ENCODE measurements around the gene SLC44A5. TPM values are rescaled to one million over a fixed set of nuclear protein-coding genes. Genes with fewer than 3 reads are reported as not detected.

SLC44A5 gene
- total and polyA plus RNA-seq, 10 of the 15 experiments (the other 5 are each of a cell fraction or from before 2014, with no cell fraction given) = 0.04 to 1.3 TPM; not detected in 8

DNA sequence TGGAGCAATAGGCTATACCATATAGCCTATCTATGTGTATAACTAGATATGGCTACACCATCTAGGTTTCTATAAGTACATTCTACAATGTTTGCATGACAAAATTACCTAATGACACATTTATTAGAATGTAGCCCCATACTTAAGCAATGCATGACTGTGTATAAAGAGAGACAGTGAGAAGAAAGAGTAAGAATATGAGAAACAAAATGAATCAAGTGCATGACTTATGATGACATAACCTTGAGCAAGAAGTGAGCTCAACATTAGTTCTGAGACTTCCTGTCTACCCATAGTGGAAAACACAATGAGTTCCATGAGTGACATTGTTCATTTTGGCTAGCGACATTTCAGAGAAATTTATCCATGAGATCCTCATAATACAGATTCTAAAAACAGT is 10.1 kb downstream of the SLC44A5 start:
- FAIRE-seq (no peak), DNase-seq (ENCODE audit: low read depth, low spot score) (no peak), ATAC-seq (no peak)
- Histone ChIP-seq H3K36me3 (ENCODE audit: control insufficient read depth in 2 of 2, insufficient read depth in 2 of 2, low read length in 1 of 2) (no peaks in the 10 kb centered on the region), H3K4me1 (ENCODE audit: control insufficient read depth, insufficient read depth, low read length) (no peaks in the 10 kb centered on the region), H2AFZ (ENCODE audit: control insufficient read depth, low read depth, low read length) (no peak overlapping the region), H3K4me2 (ENCODE audit: control insufficient read depth, insufficient read depth) (no peak overlapping the region), H3K9ac (ENCODE audit: control insufficient read depth, insufficient read depth, low read length) (no peak overlapping the region), H3K27ac (ENCODE audit: control insufficient read depth, insufficient read depth) (no peak overlapping the region), H3K9me3 (replicated peaks; ENCODE audit: control insufficient read depth, insufficient read depth, low read length) (no peaks in the 10 kb centered on the region), H3K4me3 (no peak overlapping the region), H4K20me1 (ENCODE audit: control insufficient read depth, insufficient read depth) (no peaks in the 10 kb centered on the region), H3K27me3 (replicated peaks in 1 of 2; ENCODE audit: control insufficient read depth in 2 of 2, insufficient read depth in 2 of 2, low read length in 1 of 2) (no peaks in the 10 kb centered on the region), H3K79me2 (ENCODE audit: control insufficient read depth, insufficient read depth, low read length) (no peaks in the 10 kb centered on the region)
- TF ChIP-seq NBN (IDR thresholded peaks at IDR 0.05) (no peak), FOXK2 (IDR thresholded peaks at IDR 0.05) (no peak), ESRRA (IDR thresholded peaks at IDR 0.05; ENCODE audit: low read length) (no peak), IKZF1 (conservative IDR thresholded peaks at IDR 0.05) (no peak), BHLHE40 (IDR thresholded peaks at IDR 0.05; ENCODE audit: borderline replicate concordance in 1 of 2, low read depth in 2 of 2, low read length in 1 of 2) (no peak), NR2F1 (conservative IDR thresholded peaks at IDR 0.05) (no peak), RAD51 (IDR thresholded peaks at IDR 0.05) (no peak), CBFB (IDR thresholded peaks at IDR 0.05; ENCODE audit: low read depth) (no peak), TCF12 (IDR thresholded peaks at IDR 0.05; ENCODE audit: low read depth, low read length) (no peak), BMI1 (IDR thresholded peaks at IDR 0.05; ENCODE audit: borderline replicate concordance) (no peak), KDM1A (IDR thresholded peaks at IDR 0.05; ENCODE audit: borderline replicate concordance) (no peak), PAX8 (IDR thresholded peaks at IDR 0.05) (no peak)
- TF ChIP-seq, protein P1, sequence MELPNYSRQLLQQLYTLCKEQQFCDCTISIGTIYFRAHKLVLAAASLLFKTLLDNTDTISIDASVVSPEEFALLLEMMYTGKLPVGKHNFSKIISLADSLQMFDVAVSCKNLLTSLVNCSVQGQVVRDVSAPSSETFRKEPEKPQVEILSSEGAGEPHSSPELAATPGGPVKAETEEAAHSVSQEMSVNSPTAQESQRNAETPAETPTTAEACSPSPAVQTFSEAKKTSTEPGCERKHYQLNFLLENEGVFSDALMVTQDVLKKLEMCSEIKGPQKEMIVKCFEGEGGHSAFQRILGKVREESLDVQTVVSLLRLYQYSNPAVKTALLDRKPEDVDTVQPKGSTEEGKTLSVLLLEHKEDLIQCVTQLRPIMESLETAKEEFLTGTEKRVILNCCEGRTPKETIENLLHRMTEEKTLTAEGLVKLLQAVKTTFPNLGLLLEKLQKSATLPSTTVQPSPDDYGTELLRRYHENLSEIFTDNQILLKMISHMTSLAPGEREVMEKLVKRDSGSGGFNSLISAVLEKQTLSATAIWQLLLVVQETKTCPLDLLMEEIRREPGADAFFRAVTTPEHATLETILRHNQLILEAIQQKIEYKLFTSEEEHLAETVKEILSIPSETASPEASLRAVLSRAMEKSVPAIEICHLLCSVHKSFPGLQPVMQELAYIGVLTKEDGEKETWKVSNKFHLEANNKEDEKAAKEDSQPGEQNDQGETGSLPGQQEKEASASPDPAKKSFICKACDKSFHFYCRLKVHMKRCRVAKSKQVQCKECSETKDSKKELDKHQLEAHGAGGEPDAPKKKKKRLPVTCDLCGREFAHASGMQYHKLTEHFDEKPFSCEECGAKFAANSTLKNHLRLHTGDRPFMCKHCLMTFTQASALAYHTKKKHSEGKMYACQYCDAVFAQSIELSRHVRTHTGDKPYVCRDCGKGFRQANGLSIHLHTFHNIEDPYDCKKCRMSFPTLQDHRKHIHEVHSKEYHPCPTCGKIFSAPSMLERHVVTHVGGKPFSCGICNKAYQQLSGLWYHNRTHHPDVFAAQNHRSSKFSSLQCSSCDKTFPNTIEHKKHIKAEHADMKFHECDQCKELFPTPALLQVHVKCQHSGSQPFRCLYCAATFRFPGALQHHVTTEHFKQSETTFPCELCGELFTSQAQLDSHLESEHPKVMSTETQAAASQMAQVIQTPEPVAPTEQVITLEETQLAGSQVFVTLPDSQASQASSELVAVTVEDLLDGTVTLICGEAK (IDR thresholded peaks at IDR 0.05; ENCODE audit: borderline replicate concordance) = no peak
- TF ChIP-seq, protein P2, sequence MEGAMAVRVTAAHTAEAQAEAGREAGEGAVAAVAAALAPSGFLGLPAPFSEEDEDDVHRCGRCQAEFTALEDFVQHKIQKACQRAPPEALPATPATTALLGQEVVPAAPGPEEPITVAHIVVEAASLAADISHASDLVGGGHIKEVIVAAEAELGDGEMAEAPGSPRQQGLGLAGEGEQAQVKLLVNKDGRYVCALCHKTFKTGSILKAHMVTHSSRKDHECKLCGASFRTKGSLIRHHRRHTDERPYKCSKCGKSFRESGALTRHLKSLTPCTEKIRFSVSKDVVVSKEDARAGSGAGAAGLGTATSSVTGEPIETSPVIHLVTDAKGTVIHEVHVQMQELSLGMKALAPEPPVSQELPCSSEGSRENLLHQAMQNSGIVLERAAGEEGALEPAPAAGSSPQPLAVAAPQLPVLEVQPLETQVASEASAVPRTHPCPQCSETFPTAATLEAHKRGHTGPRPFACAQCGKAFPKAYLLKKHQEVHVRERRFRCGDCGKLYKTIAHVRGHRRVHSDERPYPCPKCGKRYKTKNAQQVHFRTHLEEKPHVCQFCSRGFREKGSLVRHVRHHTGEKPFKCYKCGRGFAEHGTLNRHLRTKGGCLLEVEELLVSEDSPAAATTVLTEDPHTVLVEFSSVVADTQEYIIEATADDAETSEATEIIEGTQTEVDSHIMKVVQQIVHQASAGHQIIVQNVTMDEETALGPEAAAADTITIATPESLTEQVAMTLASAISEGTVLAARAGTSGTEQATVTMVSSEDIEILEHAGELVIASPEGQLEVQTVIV (IDR thresholded peaks at IDR 0.05; ENCODE audit: borderline replicate concordance, partially characterized antibody) = no peak
- TF ChIP-seq, protein P3, sequence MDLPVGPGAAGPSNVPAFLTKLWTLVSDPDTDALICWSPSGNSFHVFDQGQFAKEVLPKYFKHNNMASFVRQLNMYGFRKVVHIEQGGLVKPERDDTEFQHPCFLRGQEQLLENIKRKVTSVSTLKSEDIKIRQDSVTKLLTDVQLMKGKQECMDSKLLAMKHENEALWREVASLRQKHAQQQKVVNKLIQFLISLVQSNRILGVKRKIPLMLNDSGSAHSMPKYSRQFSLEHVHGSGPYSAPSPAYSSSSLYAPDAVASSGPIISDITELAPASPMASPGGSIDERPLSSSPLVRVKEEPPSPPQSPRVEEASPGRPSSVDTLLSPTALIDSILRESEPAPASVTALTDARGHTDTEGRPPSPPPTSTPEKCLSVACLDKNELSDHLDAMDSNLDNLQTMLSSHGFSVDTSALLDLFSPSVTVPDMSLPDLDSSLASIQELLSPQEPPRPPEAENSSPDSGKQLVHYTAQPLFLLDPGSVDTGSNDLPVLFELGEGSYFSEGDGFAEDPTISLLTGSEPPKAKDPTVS (IDR thresholded peaks at IDR 0.05; ENCODE audit: low read depth, low read length) = no peak
- ChIA-PET RAD21 (ENCODE audit: unreplicated experiment) (no interaction called here), SMC1A (ENCODE audit: uncharacterized antibody, unreplicated experiment) (no interaction called here), POLR2A (no interaction called here), CTCF (interaction anchor here (0.6 kb wide), 1 partner anchor 363 kb away, joined by 3 read pairs; no protein-coding TSS in a partner anchor)
- intact Hi-C loops (cut with micrococcal nuclease; ENCODE audit: unreplicated experiment) (no loop called here), in situ Hi-C loops (cut with MboI) (no loop called here)
- WGBS (ENCODE audit: insufficient coverage, insufficient replicate concordance, low lambda C conversion rate, missing lambda C conversion rate) = 0% methylated on average over 1 of the region's 1 CpG
- no TSS peak for BruUV-seq (replicated peaks)

All from GM12878 (cell line).